Testis (tissue), 3 donors: Measurements from ENCODE around the gene OR2Z1. TPM values are rescaled to one million over a fixed set of nuclear protein-coding genes. Genes with fewer than 3 reads are reported as not detected.
"Not testable (repeated sequence)": the region's sequence is repeated elsewhere in the genome, so short reads cannot be mapped to it uniquely, and the experiment has no call there.

ENCODE experiments used
- DNase-seq: peaks from one replicate; pipeline ENCODE4 v3.0.0-alpha.2; 2019
- H3K27ac ChIP-seq, 2 donors: fragments of 200-600 bp; sonication (generic); one replicate each; pipeline ENCODE4 v1.5.1; 2019
- H3K27me3 ChIP-seq: fragments of 200-600 bp; sonication (generic); one replicate; pipeline ENCODE4 v1.5.1; 2019
- H3K36me3 ChIP-seq: fragments of 200-600 bp; sonication (generic); one replicate; pipeline ENCODE4 v1.5.1; 2017; ENCODE audit warnings: low read depth; ENCODE audit errors: missing control alignments
- H3K4me1 ChIP-seq: fragments of 200-600 bp; sonication (generic); one replicate; pipeline ENCODE4 v1.5.1; 2019
- H3K4me3 ChIP-seq, 2 donors: fragments of 200-600 bp; sonication (generic); one replicate each; pipeline ENCODE4 v1.5.1; 2017 to 2019
- H3K9me3 ChIP-seq: fragments of 200-600 bp; sonication (generic); one replicate; pipeline ENCODE4 v1.5.1; 2017
- CTCF ChIP-seq, 3 experiments: fragments of 450-650 bp in 2 of 3; fragments of 200-600 bp in 1 of 3; sonication (generic) in 1 of 3; IDR thresholded peaks; one replicate each; pipeline ENCODE4 v1.5.1; 2016 to 2019; ENCODE audit warnings: antibody characterized with exemption in 3 of 3, mild to moderate bottlenecking in 2 of 3, moderate library complexity in 1 of 3
- POLR2A ChIP-seq: fragments of 450-650 bp; IDR thresholded peaks from one replicate; pipeline ENCODE4 v1.6.1; 2017; ENCODE audit warnings: antibody characterized with exemption, mild to moderate bottlenecking, moderate library complexity
- WGBS, 2 donors: methylation state at CpG; one replicate each; pipeline ENCODE4 v1.1.5; 2018; 5-methylcytosine and 5-hydroxymethylcytosine counted together
- intact Hi-C: fragments of 100-400 bp; cut with DNase I; formaldehyde crosslinking; loops from one replicate; pipeline ENCODE4 v1.15.1; 2023; ENCODE audit warnings: low total_unique reads
- polyA plus RNA-seq: library from polyadenylated mRNA; stranded (reverse); fragments of 350-450 nt; fragmentation: Illumina TruSeq; extraction: RNeasy Lipid Tissue Mini Kit (QIAGEN cat#74804); gene quantifications from one replicate; pipeline ENCODE4 v1.2.3, GENCODE V29; 2014; ENCODE audit warnings: low read depth, low replicate concordance; ENCODE audit not compliant: insufficient read depth
- small RNA-seq, 2 donors: library from RNA; depleted of rRNA; stranded (forward); fragments of <200 nt; gene quantifications; one replicate each; pipeline ENCODE3, GENCODE V24; 2016
- total RNA-seq, 2 donors: library from RNA; depleted of rRNA; stranded (reverse); fragments of >200 nt; gene quantifications; one replicate each; pipeline ENCODE4 v1.2.3, GENCODE V29; 2016

Gene OR2Z1
- total and polyA plus RNA-seq, 3 donors from 2014 or later: 0.47 TPM; not detected in 2

GRCh38 chr19:8738377-8738776, 16.9 kb downstream of the OR2Z1 start:
- intact Hi-C loops: no loop called here
- no peaks in the 10 kb centered on the region for H3K4me1 ChIP-seq
- no peaks in the 10 kb centered on the region for H3K36me3 ChIP-seq
- no peaks in the 10 kb centered on the region for H3K9me3 ChIP-seq
- no peak for TF ChIP-seq POLR2A
- no peak for TF ChIP-seq CTCF (IDR thresholded peaks at IDR 0.05)
- no peak overlapping the region for H3K27ac ChIP-seq
- H3K27me3 ChIP-seq: no peaks in the 10 kb centered on the region
- 55 to 61% methylated on average over 8 of the region's 8 CpGs for WGBS, 2 donors
- H3K4me3 ChIP-seq: no peak overlapping the region
- no peak for DNase-seq

GRCh38 chr19:8739291-8740065, 18.0 kb downstream of the OR2Z1 start:
- intact Hi-C loops, H3K27me3 ChIP-seq, H3K36me3 ChIP-seq, H3K27ac ChIP-seq, H3K4me3 ChIP-seq, H3K4me1 ChIP-seq, H3K9me3 ChIP-seq, DNase-seq: not testable (repeated sequence)
- WGBS, 2 donors: 65 to 71% methylated on average over 18 to 28 of the region's 55 CpGs

GRCh38 chr19:8767257-8767656, 45.8 kb downstream of the OR2Z1 start:
- H3K9me3 ChIP-seq, H3K27me3 ChIP-seq, intact Hi-C loops, DNase-seq, H3K27ac ChIP-seq, H3K4me3 ChIP-seq, H3K36me3 ChIP-seq, H3K4me1 ChIP-seq: not testable (repeated sequence)
- WGBS, 2 donors: 62 to 79% methylated on average over 5 of the region's 11 CpGs

GRCh38 chr19:8769265-8769664, 47.8 kb downstream of the OR2Z1 start:
- H3K4me3 ChIP-seq, H3K4me1 ChIP-seq, H3K27me3 ChIP-seq, H3K36me3 ChIP-seq, H3K27ac ChIP-seq, DNase-seq, intact Hi-C loops, H3K9me3 ChIP-seq: not testable (repeated sequence)
- 67 to 70% methylated on average over 3 to 4 of the region's 8 CpGs for WGBS, 2 donors

GRCh38 chr19:8773587-8773986, 52.2 kb downstream of the OR2Z1 start:
- H3K4me3 ChIP-seq, H3K4me1 ChIP-seq, DNase-seq, H3K9me3 ChIP-seq, intact Hi-C loops, H3K27ac ChIP-seq, H3K36me3 ChIP-seq, H3K27me3 ChIP-seq: not testable (repeated sequence)
- WGBS, 2 donors: 63% methylated on average over 6 of the region's 12 CpGs; no CpG with 5 or more reads in 1 of the 2 donors

Small RNA genes lying within 50 kb of the gene (small RNA-seq; reads per million reads assigned to genes)
- 0 reads per million in 2 donors for gene AC012616.1

Other genes with a start within 250 kb of the OR2Z1 start
- 1 to 10 TPM; 1.7 to 2.1 TPM for gene PRAM1, start 219.0 kb upstream of the OR2Z1 start, total RNA-seq
- gene PRAM1, start 219.0 kb upstream of the OR2Z1 start, polyA plus RNA-seq: 2.8 TPM
- 10 to 100 TPM; 35.8 to 46.8 TPM for gene ZNF414, start 207.5 kb upstream of the OR2Z1 start, total RNA-seq
- 33.9 TPM for gene ZNF414, start 207.5 kb upstream of the OR2Z1 start, polyA plus RNA-seq
- 1 to 10 TPM; 4.7 to 6.7 TPM for gene MYO1F, start 144.2 kb upstream of the OR2Z1 start, total RNA-seq
- gene MYO1F, start 144.2 kb upstream of the OR2Z1 start, polyA plus RNA-seq: 5.9 TPM
- gene ADAMTS10, start 110.9 kb upstream of the OR2Z1 start, total RNA-seq: 10 to 100 TPM; 27.9 to 31.9 TPM
- 7.2 TPM for gene ADAMTS10, start 110.9 kb upstream of the OR2Z1 start, polyA plus RNA-seq
- gene NFILZ, start 91.0 kb upstream of the OR2Z1 start, total RNA-seq: 1 to 10 TPM; 1.4 to 4.6 TPM
- 4.0 TPM for gene NFILZ, start 91.0 kb upstream of the OR2Z1 start, polyA plus RNA-seq
- 100 to 1,000 TPM in 1 of 2 donors, 10 to 100 TPM in 1; 54.9 to 126 TPM for gene ACTL9, start 22.8 kb upstream of the OR2Z1 start, total RNA-seq
- 122 TPM for gene ACTL9, start 22.8 kb upstream of the OR2Z1 start, polyA plus RNA-seq
- 10 to 100 TPM; 29.8 to 37.0 TPM for gene ZNF558, start 110.7 kb downstream of the OR2Z1 start, total RNA-seq
- gene ZNF558, start 110.7 kb downstream of the OR2Z1 start, polyA plus RNA-seq: 13.1 TPM
- 1 to 10 TPM; 5.1 to 7.3 TPM for gene MBD3L1, start 110.7 kb downstream of the OR2Z1 start, total RNA-seq
- gene MBD3L1, start 110.7 kb downstream of the OR2Z1 start, polyA plus RNA-seq: 39.6 TPM